ENCODE data around the gene NUP210.
"Not testable (repeated sequence)": the region's sequence is repeated elsewhere in the genome, so short reads cannot be mapped to it uniquely, and the experiment has no call there.

NUP210 gene
- total RNA-seq: 190 to 363 (median 306) reads per million in 4 experiments

DNA sequence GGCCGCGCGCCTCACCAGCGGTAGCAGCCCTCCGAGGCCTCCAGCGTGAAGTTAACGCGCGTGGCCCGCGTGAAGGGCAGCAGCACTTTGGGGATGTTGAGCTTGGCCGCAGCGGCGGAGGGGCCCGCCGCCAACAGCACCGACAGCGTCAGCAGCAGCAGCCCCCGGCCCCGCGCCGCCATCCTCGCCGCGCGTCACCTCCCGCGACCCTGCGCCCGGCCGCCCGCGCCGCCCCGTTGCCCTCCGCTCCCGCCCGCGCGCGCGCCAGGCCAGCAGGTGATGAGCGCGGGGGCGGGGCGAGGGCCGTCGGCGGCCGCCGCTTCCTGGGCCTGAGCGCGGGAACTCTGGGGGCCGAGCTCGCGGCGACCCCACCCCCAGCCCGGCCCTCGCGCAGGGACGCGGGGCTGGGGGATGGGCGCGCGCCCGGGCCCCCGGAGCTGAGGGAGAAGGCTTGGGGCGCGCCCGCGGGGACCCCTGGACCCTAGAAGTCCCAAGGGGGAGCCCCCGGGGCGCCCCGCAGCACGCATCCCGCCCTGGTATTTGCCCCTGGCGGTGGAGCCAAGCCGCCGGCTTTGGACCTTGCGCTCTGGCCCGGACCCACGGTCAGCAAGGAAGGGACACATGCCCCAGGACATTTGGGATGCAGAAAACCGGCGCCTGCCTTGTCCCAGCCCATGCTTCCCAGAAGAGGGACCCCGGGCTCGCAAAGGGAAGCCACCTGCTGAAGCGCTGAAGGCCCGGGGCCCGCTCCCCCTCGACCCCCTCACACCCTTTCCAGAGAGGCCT, at the start of gene NUP210:
Gene NUP210, minus strand, starts transcription at position 278 of the 786 bp plus-strand sequence. Its CDS starts 96 bp downstream, at position 182.
- DNase-seq: no peak

- DNase-seq: no peak
Observed at GRCh38 chr3:13466781-13467180, 46.7 kb upstream of the NUP210 start.

GRCh38 chr3:13465236-13465873, 45.2 kb upstream of the NUP210 start:
- DNase-seq: no peak

GRCh38 chr3:13463618-13464400, 43.7 kb upstream of the NUP210 start:
- no peak for DNase-seq

GRCh38 chr3:13462822-13463221, 42.7 kb upstream of the NUP210 start:
- DNase-seq: no peak

DNA sequence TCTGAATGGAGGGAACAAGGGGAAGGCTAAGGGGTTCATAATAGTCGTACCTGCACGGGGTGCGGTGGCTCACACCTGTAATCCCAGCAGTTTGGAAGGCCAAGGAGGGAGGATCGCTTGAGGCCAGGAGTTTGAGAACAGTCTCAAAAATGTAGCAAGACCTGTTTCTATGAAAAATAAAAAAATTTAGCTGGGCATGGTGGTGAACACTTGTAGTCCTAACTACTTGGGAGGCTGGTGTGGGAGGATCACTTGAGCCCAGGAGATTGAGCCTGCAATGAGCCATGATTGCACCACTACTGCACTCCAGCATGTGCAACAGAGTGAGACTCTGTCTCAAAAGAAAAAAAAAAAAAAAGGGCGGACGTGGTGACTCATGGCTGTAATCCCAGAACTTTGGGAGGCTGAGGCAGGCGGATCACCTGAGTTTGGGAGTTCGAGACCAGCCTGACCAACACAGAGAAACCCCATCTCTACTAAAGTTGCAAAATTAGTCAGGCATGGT, 42.1 kb upstream of the NUP210 start:
- no peak for DNase-seq

- peak; percentile 63 for DNase-seq
Observed at GRCh38 chr3:13461169-13462124, 41.3 kb upstream of the NUP210 start.

GRCh38 chr3:13460341-13460736, 40.2 kb upstream of the NUP210 start:
- no peak for DNase-seq

- DNase-seq: no peak
Observed at GRCh38 chr3:13459605-13460340, 39.7 kb upstream of the NUP210 start.

DNA sequence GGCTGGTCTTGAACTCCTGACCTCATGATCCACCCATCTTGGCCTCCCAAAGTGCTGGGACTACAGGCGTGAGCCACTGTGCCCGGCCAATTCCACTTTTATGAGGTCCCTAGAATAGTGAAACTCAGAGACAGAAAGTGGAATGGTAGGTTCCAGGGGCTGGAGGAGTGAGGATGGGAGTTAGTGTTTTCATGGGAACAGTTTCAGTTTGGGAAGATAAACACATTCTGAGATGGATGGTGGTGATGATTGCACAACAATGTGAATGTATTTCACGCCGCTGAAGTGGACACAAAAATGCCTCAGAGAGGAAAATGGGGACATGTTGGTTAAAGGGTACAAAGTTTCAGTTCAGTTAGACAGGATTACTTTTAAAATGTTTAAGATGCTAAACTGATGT, 37.5 kb upstream of the NUP210 start:
- DNase-seq: no peak

DNA sequence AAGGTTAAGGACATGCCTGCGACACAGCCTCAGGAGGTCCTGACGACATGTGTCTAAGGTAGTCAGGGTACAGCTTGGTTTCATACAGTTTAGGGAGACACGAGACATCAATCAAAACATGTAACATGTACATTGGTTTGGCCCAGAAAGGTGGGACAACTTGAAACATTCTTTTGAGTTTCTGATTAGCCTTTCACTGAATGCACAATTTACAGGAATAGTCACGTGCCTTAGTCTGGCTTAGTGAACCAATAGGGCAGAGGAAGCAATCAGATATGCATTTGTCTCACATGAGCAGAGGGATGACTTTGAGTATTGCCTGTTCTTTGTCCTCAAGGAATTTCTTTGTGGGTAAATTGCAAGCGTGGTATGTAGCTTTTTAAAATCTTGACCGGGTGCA, 35.5 kb upstream of the NUP210 start:
- no peak for DNase-seq

DNA sequence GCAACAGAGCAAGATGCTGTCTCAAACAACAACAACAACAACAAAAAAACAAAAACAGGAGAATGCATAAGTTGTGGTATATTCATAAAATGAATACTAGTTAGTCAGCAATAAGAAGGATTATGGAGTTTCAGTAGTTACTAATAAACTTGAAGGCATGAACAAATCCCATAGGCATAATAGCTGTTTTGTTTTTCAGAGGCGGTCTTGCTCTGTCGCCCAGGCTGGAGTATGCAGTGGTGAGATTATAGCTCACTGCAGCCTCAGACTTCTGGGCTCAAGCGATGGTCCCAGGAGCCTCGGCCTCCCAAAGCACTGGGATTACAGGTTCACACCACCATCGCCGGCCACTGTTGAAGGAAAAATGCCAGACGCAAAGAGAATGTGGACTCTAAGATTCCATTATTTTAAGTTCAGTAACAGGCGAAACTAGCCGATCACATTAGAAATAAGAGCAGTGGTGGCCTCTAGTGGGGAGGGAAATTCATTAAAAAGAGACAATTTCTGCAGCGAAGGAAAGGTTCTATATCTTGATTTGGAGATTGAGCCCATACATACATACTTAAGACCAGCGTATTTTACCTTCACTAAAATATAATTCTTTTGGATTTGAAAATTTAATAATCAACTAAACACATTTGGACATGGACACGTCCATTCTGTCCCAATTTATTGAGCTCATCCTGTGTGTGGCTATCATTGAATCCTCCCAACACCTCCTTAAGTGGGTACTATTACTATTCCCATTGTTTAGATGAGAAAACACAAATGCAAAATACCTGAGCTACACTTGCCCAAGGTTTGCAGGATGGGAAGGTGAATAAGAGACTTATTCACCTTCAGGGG, 32.6 kb upstream of the NUP210 start:
- DNase-seq: peak; percentile 13

- DNase-seq: no peak
Observed at GRCh38 chr3:13451301-13451673, 31.2 kb upstream of the NUP210 start.

GRCh38 chr3:13442882-13443281, 22.8 kb upstream of the NUP210 start:
- not testable (repeated sequence) for DNase-seq

GRCh38 chr3:13440204-13440817, 20.2 kb upstream of the NUP210 start:
- no peak for DNase-seq

DNA sequence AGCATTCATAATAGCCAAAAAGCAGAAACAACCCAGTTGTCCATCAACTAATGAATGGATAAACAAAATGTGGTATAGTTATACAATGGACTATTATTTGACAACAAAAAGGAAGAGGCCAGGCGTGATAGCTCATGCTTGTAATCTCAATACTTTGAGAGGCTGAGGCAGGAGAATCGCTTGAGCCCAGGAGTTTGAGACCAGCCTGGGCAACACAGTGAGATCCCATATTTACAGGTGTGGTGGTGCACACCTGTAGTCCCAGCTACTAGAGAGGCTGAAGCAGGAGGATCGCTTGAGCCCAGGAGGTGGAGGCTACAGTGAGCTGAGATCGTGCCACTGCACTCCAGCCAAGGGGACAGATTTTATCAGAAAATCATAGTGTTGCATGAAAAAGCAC, 16.1 kb upstream of the NUP210 start:
- DNase-seq: not testable (repeated sequence)

DNA sequence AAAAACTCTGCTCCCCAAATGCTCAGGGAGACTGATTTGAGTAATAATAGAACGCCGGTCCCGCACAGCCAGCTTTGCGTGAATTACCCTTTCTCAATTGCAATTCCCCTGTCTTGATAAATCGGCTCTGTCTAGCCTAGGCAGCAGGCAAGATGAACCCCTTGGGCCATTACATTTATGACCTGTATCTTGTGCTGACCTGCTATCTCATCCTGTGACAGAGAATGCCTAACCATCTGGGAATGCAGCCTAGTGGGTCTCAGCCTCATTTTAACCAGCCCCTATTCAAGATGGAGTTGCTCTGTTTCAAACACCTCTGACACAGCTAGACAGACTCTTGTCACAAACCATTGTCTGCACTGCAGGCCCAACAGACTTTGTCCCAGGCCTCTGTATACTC, 13.8 kb upstream of the NUP210 start:
- no peak for DNase-seq

DNA sequence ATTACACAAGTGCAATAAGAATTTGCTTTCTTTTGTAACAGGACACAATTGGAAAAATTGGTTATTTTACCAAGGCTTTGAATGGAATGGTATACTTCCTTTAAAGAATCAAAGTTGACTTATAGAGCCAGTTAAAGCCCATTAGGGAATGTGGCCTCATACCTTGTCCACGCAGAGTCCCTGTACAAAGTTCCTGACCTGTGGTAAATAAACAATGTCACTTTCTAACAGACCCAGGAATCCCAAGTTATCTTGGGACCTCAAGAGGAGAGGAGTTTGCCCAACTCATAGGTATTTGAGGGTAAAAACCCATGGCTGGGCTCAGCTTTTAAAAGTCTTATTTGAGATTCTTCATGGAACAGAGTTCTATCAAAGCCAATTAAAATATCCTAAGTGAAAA, 12.0 kb upstream of the NUP210 start:
- no peak for DNase-seq

DNA sequence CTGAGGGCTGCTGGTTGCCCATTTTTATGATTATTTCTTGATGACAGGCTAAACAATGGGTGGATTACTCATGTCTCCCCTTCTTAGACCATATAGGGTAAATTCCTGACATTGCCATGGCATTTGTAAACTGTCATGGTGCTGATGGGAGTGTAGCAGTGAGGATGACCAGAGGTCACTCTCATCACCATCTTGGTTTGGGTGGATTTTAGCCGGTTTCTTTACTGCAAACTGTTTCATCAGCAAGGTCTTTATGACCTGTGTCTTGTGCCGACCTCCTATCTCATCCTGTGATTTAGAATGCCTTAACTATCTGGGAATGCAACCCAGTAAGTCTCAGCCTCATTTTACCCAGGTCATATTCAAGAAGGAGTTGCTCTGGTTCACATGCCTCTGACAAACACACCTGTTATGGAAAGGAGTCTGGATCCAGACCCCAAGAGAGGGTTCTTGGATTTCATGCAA, 10.3 kb upstream of the NUP210 start:
- not testable (repeated sequence) for DNase-seq

Measured in effector CD8-positive, alpha-beta T cell (primary cell).